ENCODE results near the gene RCSD1.
"Not testable (repeated sequence)": the region's sequence is repeated elsewhere in the genome, so short reads cannot be mapped to it uniquely, and the experiment has no call there.

Gene RCSD1

GRCh38 chr1:167629681-167630567 is at the start of gene RCSD1:
Gene RCSD1, plus strand, starts transcription at chr1:167630232. Its CDS starts 192 bp downstream, at chr1:167630424.
- peak; percentile 74 for DNase-seq

- no peak for DNase-seq
Observed at GRCh38 chr1:167582064-167582463, 48.0 kb upstream of the RCSD1 start.

GRCh38 chr1:167582722-167583121 is 47.3 kb upstream of the RCSD1 start:
- no peak for DNase-seq

GRCh38 chr1:167584581-167584980 is 45.5 kb upstream of the RCSD1 start:
- DNase-seq: no peak

GRCh38 chr1:167587342-167587741 is 42.7 kb upstream of the RCSD1 start:
- no peak for DNase-seq

- no peak for DNase-seq
Observed at GRCh38 chr1:167587872-167588271, 42.2 kb upstream of the RCSD1 start.

- DNase-seq: no peak
Observed at GRCh38 chr1:167588361-167588760, 41.7 kb upstream of the RCSD1 start.

- DNase-seq: no peak
Observed at GRCh38 chr1:167592475-167592874, 37.6 kb upstream of the RCSD1 start.

GRCh38 chr1:167593860-167594259 is 36.2 kb upstream of the RCSD1 start:
- no peak for DNase-seq

GRCh38 chr1:167594822-167595221 is 35.2 kb upstream of the RCSD1 start:
- DNase-seq: no peak

GRCh38 chr1:167599957-167600581 is 30.0 kb upstream of the RCSD1 start:
- DNase-seq: peak; percentile 8

GRCh38 chr1:167601442-167602383 is 28.3 kb upstream of the RCSD1 start:
- peak; percentile 5 for DNase-seq

GRCh38 chr1:167602840-167603239 is 27.2 kb upstream of the RCSD1 start:
- DNase-seq: no peak

- no peak for DNase-seq
Observed at GRCh38 chr1:167605576-167605975, 24.5 kb upstream of the RCSD1 start.

GRCh38 chr1:167611983-167612382 is 18.0 kb upstream of the RCSD1 start:
- DNase-seq: no peak

- no peak for DNase-seq
Observed at GRCh38 chr1:167612587-167613385, 17.2 kb upstream of the RCSD1 start.

- not testable (repeated sequence) for DNase-seq
Observed at GRCh38 chr1:167613984-167614383, 16.0 kb upstream of the RCSD1 start.

GRCh38 chr1:167614851-167615250 is 15.2 kb upstream of the RCSD1 start:
- no peak for DNase-seq

GRCh38 chr1:167616521-167616920 is 13.5 kb upstream of the RCSD1 start:
- DNase-seq: no peak

GRCh38 chr1:167617153-167618147 is 12.6 kb upstream of the RCSD1 start:
- no peak for DNase-seq

GRCh38 chr1:167618366-167618765 is 11.7 kb upstream of the RCSD1 start:
- no peak for DNase-seq

All from stimulated activated CD4-positive, alpha-beta T cell treated with anti-CD3 and anti-CD28 coated beads, Interleukin-4, amount 100 ng/mL, for 1 hour (primary cell).